Cardiac fibroblast (primary cell): ENCODE measurements around the gene KBTBD2.
"Not testable (repeated sequence)": the region's sequence is repeated elsewhere in the genome, so short reads cannot be mapped to it uniquely, and the experiment has no call there.

ENCODE experiments used
- DNase-seq, 2 donors: peaks; one replicate each; pipeline versions ENCODE4 v3.0.0 to v3.0.0-alpha.2; 2010; ENCODE audit warnings: low read depth in 2 of 2
- H3K4me3 ChIP-seq, 2 donors: replicated peaks in 1 of 2; 1 replicate in 1 of 2; 2 replicates in 1 of 2; pipeline ENCODE4 v1.5.1; 2011; ENCODE audit warnings: low read depth in 2 of 2, low read length in 2 of 2, mild to moderate bottlenecking in 2 of 2, moderate library complexity in 1 of 2
- TF ChIP-seq, protein P1 (sequence below): IDR thresholded peaks from one replicate; pipeline ENCODE4 v1.5.1; 2011; ENCODE audit warnings: low read depth, mild to moderate bottlenecking, low read length, inconsistent platforms

KBTBD2 gene

DNA sequence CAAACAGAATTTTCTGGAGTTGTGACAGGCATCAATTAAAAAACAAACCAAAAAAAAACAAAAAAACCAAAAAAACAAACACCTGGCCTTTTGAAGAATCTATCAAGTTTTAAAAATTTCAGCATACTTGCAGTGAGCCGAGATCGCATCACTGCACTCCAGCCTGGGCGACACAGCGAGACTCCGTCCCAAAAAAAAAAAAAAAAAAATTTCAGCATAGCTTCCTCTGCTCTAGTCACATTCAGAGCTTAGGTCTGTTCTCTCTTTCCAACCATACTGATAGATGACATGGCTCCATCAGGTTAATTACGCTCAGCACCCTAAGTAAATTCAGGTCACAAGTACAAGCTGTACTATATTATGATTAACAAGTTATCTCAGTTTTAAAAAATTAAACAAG, 3.1 kb downstream of the KBTBD2 start:
- TF ChIP-seq, protein P1, sequence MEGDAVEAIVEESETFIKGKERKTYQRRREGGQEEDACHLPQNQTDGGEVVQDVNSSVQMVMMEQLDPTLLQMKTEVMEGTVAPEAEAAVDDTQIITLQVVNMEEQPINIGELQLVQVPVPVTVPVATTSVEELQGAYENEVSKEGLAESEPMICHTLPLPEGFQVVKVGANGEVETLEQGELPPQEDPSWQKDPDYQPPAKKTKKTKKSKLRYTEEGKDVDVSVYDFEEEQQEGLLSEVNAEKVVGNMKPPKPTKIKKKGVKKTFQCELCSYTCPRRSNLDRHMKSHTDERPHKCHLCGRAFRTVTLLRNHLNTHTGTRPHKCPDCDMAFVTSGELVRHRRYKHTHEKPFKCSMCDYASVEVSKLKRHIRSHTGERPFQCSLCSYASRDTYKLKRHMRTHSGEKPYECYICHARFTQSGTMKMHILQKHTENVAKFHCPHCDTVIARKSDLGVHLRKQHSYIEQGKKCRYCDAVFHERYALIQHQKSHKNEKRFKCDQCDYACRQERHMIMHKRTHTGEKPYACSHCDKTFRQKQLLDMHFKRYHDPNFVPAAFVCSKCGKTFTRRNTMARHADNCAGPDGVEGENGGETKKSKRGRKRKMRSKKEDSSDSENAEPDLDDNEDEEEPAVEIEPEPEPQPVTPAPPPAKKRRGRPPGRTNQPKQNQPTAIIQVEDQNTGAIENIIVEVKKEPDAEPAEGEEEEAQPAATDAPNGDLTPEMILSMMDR, result no peak
- no peak for DNase-seq
- no peak overlapping the region for H3K4me3 ChIP-seq

DNA sequence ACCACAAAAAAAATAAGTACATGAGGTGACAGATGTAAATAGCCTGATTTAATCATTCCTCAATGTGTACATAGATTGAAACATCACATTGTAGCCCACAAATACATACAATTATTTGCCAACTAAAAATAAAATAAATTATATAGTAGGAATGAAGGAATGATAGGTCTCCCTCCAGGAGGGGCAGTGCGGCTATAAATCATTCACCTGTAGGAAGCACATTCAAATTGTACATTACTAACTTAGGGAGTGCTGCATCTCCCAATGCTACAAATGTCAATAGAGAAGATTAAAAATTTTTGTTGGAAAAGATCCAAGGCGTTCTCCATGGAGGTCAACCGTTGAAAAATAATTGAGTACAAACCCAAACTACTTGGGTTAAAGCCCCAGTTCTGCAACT, 4.2 kb downstream of the KBTBD2 start:
- no peak for DNase-seq
- no peak overlapping the region for H3K4me3 ChIP-seq
- TF ChIP-seq, protein P1, result no peak

DNA sequence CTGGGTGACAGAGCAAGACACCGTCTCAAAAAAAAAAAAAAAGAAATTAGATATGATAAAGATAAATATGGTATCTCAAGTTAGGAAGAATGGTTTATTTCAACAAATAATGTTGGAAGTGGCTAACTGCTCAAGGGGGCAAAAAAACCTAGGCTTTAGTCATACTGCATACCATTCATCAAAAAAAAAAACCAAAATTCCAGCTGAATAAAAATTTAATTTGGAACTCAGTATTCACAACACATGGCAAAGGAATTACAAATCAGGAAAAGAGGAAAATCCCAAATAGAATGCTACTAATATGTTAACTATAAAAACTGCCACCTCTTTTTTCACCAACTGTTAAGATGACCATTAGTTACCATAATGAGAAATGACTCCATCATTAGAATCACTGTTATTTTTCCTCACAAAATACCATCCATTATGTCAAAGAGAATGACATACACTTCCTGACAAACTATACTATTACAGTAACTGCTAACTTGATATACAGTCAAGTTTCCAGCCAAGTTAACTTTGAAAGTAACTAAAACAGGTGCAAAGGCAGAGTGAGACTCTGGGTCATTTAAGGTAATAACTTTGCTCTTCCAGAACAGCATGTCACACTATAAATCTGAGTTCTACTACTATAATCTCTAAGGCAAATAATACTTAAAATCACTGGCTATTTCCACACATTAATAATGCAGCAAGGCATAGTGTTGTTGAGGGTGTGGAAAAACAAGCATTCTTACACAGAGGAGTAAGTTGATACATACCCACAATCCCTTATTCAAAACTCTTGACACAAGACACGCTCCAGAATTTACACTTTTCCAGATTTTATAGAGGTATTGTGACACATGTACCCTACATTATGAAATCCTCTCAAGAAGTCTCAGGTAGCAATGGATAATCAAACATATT, 10.2 kb downstream of the KBTBD2 start:
- no peak overlapping the region for H3K4me3 ChIP-seq
- TF ChIP-seq, protein P1, result no peak
- no peak for DNase-seq

DNA sequence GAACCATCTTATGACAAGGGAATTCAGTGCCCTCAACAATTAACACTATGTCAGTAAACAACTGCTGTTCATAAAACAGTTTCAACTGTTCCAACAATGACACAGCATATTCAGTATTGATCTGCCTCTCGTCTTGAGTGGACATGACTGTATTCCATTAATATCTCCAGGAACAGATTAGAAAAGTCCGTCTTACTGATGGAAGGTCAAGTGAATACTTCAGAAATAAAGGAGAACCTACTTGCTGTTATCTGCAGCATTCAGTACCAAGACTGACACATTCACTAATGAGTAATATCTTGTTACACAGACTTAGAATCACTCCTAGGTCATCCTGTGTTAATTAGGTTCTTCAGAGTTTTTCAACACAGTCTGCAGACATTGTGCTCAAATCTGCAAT, 12.1 kb downstream of the KBTBD2 start:
- TF ChIP-seq, protein P1, result no peak
- peak; percentile 18 to 23 for DNase-seq
- H3K4me3 ChIP-seq, result no peak overlapping the region

DNA sequence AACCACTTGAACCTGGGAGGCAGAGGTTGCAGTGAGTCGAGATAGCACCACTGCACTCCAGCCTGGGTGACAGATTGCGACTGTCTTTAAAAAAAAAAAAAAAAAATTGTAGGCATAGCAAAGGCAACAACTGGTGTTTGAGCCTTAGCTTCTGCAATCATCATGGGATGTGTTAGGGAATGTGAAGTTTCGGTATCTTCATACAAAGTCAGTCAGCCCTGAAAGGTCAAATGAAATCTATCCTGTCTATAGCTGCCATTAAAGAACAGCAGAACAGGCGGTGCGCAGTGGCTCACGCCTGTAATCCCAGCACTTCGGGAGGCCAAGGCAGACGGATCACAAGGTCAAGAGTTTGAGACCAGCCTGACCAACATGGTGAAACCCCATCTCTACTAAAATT, 13.5 kb downstream of the KBTBD2 start:
- not testable (repeated sequence) for H3K4me3 ChIP-seq, DNase-seq

DNA sequence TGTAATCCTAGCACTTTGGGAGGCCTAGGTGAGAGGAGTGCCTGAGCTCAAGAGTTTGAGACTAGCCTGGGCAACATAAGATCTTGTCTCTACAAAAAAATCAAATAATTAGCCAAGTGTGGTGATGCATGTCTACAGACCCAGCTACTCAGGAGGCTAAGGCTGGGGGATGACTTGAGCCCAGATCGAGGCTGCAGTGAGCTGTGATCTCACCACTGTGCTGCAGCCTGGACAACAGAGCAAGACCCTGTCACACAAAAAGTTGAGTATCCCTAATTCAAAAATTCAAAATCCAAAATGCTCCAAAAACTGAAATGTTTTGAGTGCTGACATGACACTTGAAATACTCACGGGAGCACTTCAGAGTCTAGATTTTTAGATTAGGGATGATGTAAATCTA, 19.1 kb downstream of the KBTBD2 start:
- no peak for DNase-seq
- no peak overlapping the region for H3K4me3 ChIP-seq
- TF ChIP-seq, protein P1, result no peak

DNA sequence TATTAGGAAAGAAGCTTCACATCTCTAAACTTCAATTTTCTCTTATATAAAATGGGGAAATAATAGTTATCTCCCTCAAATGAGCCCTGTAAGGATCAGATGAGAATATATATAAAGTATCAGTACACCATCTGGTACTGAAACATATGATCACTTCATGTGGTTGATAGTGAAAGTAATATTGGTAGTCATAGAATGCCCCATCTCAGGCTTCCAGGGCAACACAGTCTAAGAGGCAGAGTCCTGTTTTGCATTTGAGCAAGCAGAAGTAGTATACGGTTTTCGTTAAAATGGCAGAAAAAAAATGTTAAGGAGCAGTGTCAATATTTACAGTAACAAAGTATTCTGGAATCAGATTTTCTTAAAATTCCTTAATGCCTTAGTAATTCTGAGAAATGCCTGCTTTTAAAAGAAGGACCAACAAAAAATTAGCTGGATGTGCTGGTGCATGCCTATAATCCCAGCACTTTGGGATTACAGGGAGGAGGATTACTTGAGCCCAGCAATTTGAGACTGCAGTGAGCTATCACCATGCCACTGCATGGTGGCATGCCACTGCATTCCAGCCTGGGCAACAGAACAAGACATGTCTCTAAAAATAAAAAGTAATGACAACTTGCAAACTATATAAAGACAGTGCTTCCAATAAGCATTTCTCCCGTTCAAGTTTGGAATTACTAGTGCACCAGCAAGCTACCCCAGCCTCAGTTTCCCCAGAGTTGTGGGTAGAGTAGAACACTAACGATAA, 19.8 kb downstream of the KBTBD2 start:
- TF ChIP-seq, protein P1, result no peak
- H3K4me3 ChIP-seq, result no peak overlapping the region
- no peak for DNase-seq
